Measurements from ENCODE around the gene SAE1. TPM values are rescaled to one million over a fixed set of nuclear protein-coding genes. Genes with fewer than 3 reads are reported as not detected.

The SAE1 gene
- total and polyA plus RNA-seq, 2 donors (not counting 1 experiment from before 2014, with no cell fraction given) = 26.5 to 45.1 TPM

DNA sequence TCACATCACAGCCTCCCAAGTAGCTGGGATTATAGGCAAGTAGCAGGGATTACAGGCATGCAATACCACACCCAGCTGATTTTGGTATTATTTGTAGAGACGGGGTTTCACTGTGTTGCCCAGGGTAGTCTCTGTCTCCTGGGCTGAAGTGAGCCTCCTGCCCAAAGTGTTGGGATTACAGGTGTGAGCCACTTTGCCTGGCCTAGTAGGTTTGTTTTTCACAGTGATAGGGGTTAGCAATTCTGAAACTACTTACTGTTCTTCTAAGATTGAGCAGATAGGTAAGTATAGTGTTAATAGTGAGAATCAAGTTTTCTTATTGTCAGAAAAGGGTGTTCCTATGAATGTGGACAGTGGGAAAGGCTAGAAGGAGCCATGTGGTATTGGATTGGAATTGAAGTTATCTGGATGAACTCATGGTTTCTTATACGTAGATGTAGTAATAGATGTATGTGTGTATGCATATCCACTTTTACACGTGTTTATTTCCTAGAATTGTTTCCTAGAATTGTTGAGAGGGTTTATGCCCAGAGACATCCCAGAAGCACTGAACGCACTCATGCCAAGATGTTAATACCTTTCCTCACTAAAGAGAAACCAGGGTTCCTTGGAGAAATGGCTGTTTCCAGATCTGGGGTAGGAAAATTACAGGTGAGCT, 49.1 kb downstream of the SAE1 start:
- Mint-ChIP-seq H3K9me3 (ENCODE audit: insufficient read depth) (no peaks in the 10 kb centered on the region), H3K4me3 (no peak overlapping the region), H3K4me1 (peaks cover 10% of the 10 kb centered on the region), H3K27me3 (no peaks in the 10 kb centered on the region), H3K27ac (no peak overlapping the region)
- no peak for DNase-seq
- no peaks in the 10 kb centered on the region for H3K9me3 ChIP-seq (ENCODE audit: control extremely low read depth in 1 of 3, control insufficient read depth in 2 of 3, insufficient read depth in 1 of 3, low read length in 2 of 3)
- H3K79me2 ChIP-seq (ENCODE audit: control insufficient read depth, insufficient read depth, low read length) = peaks cover 14% of the 10 kb centered on the region
- no peak overlapping the region for H2AFZ ChIP-seq (ENCODE audit: insufficient read depth, low read depth, low read length, poor library complexity, severe bottlenecking)
- TF ChIP-seq, protein P1, sequence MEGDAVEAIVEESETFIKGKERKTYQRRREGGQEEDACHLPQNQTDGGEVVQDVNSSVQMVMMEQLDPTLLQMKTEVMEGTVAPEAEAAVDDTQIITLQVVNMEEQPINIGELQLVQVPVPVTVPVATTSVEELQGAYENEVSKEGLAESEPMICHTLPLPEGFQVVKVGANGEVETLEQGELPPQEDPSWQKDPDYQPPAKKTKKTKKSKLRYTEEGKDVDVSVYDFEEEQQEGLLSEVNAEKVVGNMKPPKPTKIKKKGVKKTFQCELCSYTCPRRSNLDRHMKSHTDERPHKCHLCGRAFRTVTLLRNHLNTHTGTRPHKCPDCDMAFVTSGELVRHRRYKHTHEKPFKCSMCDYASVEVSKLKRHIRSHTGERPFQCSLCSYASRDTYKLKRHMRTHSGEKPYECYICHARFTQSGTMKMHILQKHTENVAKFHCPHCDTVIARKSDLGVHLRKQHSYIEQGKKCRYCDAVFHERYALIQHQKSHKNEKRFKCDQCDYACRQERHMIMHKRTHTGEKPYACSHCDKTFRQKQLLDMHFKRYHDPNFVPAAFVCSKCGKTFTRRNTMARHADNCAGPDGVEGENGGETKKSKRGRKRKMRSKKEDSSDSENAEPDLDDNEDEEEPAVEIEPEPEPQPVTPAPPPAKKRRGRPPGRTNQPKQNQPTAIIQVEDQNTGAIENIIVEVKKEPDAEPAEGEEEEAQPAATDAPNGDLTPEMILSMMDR (IDR thresholded peaks at IDR 0.05) = no peak
- no peak for TF ChIP-seq EZH2 (IDR thresholded peaks at IDR 0.05; ENCODE audit: borderline replicate concordance, insufficient read depth, low read depth, low read length, poor library complexity, severe bottlenecking)
- H3K4me2 ChIP-seq (replicated peaks; ENCODE audit: low read depth, low read length, poor library complexity, severe bottlenecking) = no peak overlapping the region
- H3K36me3 ChIP-seq (replicated peaks in 1 of 2; ENCODE audit: control extremely low read depth in 1 of 2, control insufficient read depth in 1 of 2, extremely low read depth in 1 of 2, insufficient read depth in 2 of 2, low read length in 1 of 2) = peaks cover 6 to 54% of the 10 kb centered on the region in 2 experiments
- no peak overlapping the region for H3K27ac ChIP-seq (ENCODE audit: low read length in 2 of 2)
- 88% methylated on average over 1 of the region's 4 CpGs for WGBS (ENCODE audit: insufficient coverage)
- H4K20me1 ChIP-seq (ENCODE audit: control insufficient read depth, insufficient read depth, low read length, poor library complexity, severe bottlenecking) = no peaks in the 10 kb centered on the region
- POLR2A ChIA-PET = interaction anchor here (0.6 kb wide), 1 partner anchor 31 kb away, joined by 11 read pairs; no protein-coding TSS in a partner anchor
- no peaks in the 10 kb centered on the region for H3K27me3 ChIP-seq (replicated peaks in 1 of 4; ENCODE audit: control extremely low read depth in 1 of 4, control insufficient read depth in 3 of 4, insufficient read depth in 4 of 4, low read length in 3 of 4)
- H3K4me3 ChIP-seq (ENCODE audit: control extremely low read depth in 1 of 5, extremely low read depth in 1 of 5, insufficient read depth in 1 of 5, low read depth in 2 of 5, low read length in 4 of 5) = no peak overlapping the region
- no peak overlapping the region for H3K9ac ChIP-seq (ENCODE audit: low read length)
- peaks cover 0 to 3% of the 10 kb centered on the region in 2 donors for H3K4me1 ChIP-seq (ENCODE audit: control insufficient read depth in 2 of 2, insufficient read depth in 2 of 2, low read length in 2 of 2)
- CTCF ChIA-PET = interaction anchor here (2.6 kb wide), 1 partner anchor 31 kb away, joined by 10 read pairs; no protein-coding TSS in a partner anchor
- intact Hi-C loops (cut with micrococcal nuclease) = no loop called here
- ATAC-seq (ENCODE audit: low read depth) = no peak

DNA sequence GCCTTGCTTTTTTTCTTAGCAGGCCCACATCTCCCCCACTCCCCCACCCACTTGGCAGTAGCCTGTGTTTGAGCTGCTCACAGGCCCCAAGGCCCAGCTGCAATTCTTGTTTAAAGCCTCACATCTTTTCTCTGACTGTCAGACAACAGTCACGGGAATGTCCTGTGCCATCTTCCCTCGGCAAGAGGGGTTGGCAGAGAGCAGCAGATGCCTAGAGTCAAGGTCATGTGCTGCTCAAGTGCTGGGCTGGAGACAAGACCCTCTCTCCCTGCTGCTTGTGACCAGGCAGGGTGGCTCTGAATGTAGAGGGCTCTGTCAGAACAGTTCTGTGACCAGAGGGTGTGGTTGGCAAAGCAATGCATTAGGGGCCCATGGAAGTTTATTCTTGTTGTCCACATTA, 53.0 kb downstream of the SAE1 start:
- no peak for ATAC-seq (ENCODE audit: low read depth)
- no peaks in the 10 kb centered on the region for H4K20me1 ChIP-seq (ENCODE audit: control insufficient read depth, insufficient read depth, low read length, poor library complexity, severe bottlenecking)
- H3K9ac ChIP-seq (ENCODE audit: low read length) = no peak overlapping the region
- ChIA-PET POLR2A (interaction anchor here (0.6 kb wide), 1 partner anchor 42 kb away, joined by 3 read pairs; no protein-coding TSS in a partner anchor), CTCF (interaction anchor here (0.7 kb wide), 1 partner anchor 31 kb away, joined by 3 read pairs; no protein-coding TSS in a partner anchor)
- peaks cover 17% of the 10 kb centered on the region for H3K79me2 ChIP-seq (ENCODE audit: control insufficient read depth, insufficient read depth, low read length)
- intact Hi-C loops (cut with micrococcal nuclease) = no loop called here
- WGBS (ENCODE audit: insufficient coverage) = 94% methylated on average over 2 of the region's 2 CpGs
- Mint-ChIP-seq H3K9me3 (ENCODE audit: insufficient read depth) (no peaks in the 10 kb centered on the region), H3K4me1 (peaks cover 19% of the 10 kb centered on the region), H3K27me3 (no peaks in the 10 kb centered on the region), H3K4me3 (no peak overlapping the region), H3K27ac (no peak overlapping the region)
- H3K9me3 ChIP-seq (ENCODE audit: control extremely low read depth in 1 of 3, control insufficient read depth in 2 of 3, insufficient read depth in 1 of 3, low read length in 2 of 3) = no peaks in the 10 kb centered on the region
- H3K27ac ChIP-seq (ENCODE audit: low read length in 2 of 2) = no peak overlapping the region
- no peak for DNase-seq
- no peak for TF ChIP-seq EZH2 (IDR thresholded peaks at IDR 0.05; ENCODE audit: borderline replicate concordance, insufficient read depth, low read depth, low read length, poor library complexity, severe bottlenecking)
- TF ChIP-seq, protein P1 (IDR thresholded peaks at IDR 0.05) = no peak
- H3K27me3 ChIP-seq (replicated peaks in 1 of 4; ENCODE audit: control extremely low read depth in 1 of 4, control insufficient read depth in 3 of 4, insufficient read depth in 4 of 4, low read length in 3 of 4) = no peaks in the 10 kb centered on the region
- no peak overlapping the region for H2AFZ ChIP-seq (ENCODE audit: insufficient read depth, low read depth, low read length, poor library complexity, severe bottlenecking)
- H3K4me3 ChIP-seq (ENCODE audit: control extremely low read depth in 1 of 5, extremely low read depth in 1 of 5, insufficient read depth in 1 of 5, low read depth in 2 of 5, low read length in 4 of 5) = no peak overlapping the region
- peaks cover 5 to 42% of the 10 kb centered on the region in 2 experiments for H3K36me3 ChIP-seq (replicated peaks in 1 of 2; ENCODE audit: control extremely low read depth in 1 of 2, control insufficient read depth in 1 of 2, extremely low read depth in 1 of 2, insufficient read depth in 2 of 2, low read length in 1 of 2)
- H3K4me1 ChIP-seq (ENCODE audit: control insufficient read depth in 2 of 2, insufficient read depth in 2 of 2, low read length in 2 of 2) = peaks cover 3 to 12% of the 10 kb centered on the region in 2 donors
- H3K4me2 ChIP-seq (replicated peaks; ENCODE audit: low read depth, low read length, poor library complexity, severe bottlenecking) = no peak overlapping the region
